Measurements from ENCODE around the gene RHAG.

RHAG gene

DNA sequence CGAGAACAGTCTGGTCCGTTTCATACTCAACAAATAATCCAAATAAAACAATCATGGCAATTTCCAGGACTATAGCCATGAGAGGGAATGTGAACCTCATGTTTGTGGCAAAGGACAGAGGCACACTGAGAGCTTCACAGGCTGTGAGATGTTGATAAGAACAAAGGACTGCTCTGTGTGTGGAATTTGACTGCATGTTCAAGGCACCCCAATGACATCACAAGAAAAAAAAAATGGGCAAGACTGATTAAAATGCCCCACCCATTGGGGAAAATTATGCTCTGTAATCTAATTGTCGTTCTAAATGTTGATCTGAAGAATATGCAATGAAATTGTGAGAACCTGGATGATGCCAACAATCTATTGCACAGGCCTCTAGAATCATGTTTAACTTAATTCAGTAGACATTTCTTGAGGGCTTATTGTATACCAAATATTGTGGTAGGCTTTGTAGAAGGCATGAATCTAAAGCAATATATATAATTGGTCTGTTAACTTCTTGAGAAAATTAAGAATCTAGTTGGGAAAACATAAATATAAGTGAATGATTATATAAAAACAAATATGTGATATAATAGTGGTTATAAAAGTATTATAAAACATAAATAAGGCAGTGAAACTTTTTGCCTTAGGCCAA is at the start of gene RHAG:
RHAG (minus strand) TSS at position 127 of the 637 bp plus-strand sequence; CDS start at position 100, 27 bp downstream.
- no peak for TF ChIP-seq CTCF (IDR thresholded peaks at IDR 0.05; ENCODE audit: insufficient read depth, low read length, poor library complexity, severe bottlenecking)
- no peak for DNase-seq (ENCODE audit: extremely low read depth, insufficient read length)
- Histone ChIP-seq H3K36me3 (ENCODE audit: control insufficient read depth, insufficient read depth, low read length) (no peaks in the 10 kb centered on the region), H3K27me3 (replicated peaks; ENCODE audit: control insufficient read depth, insufficient read depth, low read length) (no peaks in the 10 kb centered on the region), H3K4me3 (replicated peaks; ENCODE audit: low read depth, low read length) (no peak within 1 kb of the TSS)

GRCh38 chr6:49676671-49677281 is 40.1 kb upstream of the RHAG start:
- H3K27me3 ChIP-seq (replicated peaks; ENCODE audit: control insufficient read depth, insufficient read depth, low read length), result no peaks in the 10 kb centered on the region
- no peak for TF ChIP-seq CTCF (IDR thresholded peaks at IDR 0.05; ENCODE audit: insufficient read depth, low read length, poor library complexity, severe bottlenecking)

GRCh38 chr6:49675816-49676215 is 39.2 kb upstream of the RHAG start:
- Histone ChIP-seq H3K4me3 (replicated peaks; ENCODE audit: low read depth, low read length) (no peak overlapping the region), H3K36me3 (ENCODE audit: control insufficient read depth, insufficient read depth, low read length) (no peaks in the 10 kb centered on the region), H3K27me3 (replicated peaks; ENCODE audit: control insufficient read depth, insufficient read depth, low read length) (no peaks in the 10 kb centered on the region)
- TF ChIP-seq CTCF (IDR thresholded peaks at IDR 0.05; ENCODE audit: insufficient read depth, low read length, poor library complexity, severe bottlenecking), result no peak
- no peak for DNase-seq (ENCODE audit: extremely low read depth, insufficient read length)

More at GRCh38 chr6:49676671-49677281, 40.1 kb upstream of the RHAG start:
- H3K36me3 ChIP-seq (ENCODE audit: control insufficient read depth, insufficient read depth, low read length), result no peaks in the 10 kb centered on the region
- no peak overlapping the region for H3K4me3 ChIP-seq (replicated peaks; ENCODE audit: low read depth, low read length)
- no peak for DNase-seq (ENCODE audit: extremely low read depth, insufficient read length)

GRCh38 chr6:49668083-49668511 is 31.5 kb upstream of the RHAG start:
- Histone ChIP-seq H3K36me3 (ENCODE audit: control insufficient read depth, insufficient read depth, low read length) (no peaks in the 10 kb centered on the region), H3K27me3 (replicated peaks; ENCODE audit: control insufficient read depth, insufficient read depth, low read length) (no peaks in the 10 kb centered on the region), H3K4me3 (replicated peaks; ENCODE audit: low read depth, low read length) (no peak overlapping the region)
- TF ChIP-seq CTCF (IDR thresholded peaks at IDR 0.05; ENCODE audit: insufficient read depth, low read length, poor library complexity, severe bottlenecking), result no peak
- DNase-seq (ENCODE audit: extremely low read depth, insufficient read length), result no peak

DNA sequence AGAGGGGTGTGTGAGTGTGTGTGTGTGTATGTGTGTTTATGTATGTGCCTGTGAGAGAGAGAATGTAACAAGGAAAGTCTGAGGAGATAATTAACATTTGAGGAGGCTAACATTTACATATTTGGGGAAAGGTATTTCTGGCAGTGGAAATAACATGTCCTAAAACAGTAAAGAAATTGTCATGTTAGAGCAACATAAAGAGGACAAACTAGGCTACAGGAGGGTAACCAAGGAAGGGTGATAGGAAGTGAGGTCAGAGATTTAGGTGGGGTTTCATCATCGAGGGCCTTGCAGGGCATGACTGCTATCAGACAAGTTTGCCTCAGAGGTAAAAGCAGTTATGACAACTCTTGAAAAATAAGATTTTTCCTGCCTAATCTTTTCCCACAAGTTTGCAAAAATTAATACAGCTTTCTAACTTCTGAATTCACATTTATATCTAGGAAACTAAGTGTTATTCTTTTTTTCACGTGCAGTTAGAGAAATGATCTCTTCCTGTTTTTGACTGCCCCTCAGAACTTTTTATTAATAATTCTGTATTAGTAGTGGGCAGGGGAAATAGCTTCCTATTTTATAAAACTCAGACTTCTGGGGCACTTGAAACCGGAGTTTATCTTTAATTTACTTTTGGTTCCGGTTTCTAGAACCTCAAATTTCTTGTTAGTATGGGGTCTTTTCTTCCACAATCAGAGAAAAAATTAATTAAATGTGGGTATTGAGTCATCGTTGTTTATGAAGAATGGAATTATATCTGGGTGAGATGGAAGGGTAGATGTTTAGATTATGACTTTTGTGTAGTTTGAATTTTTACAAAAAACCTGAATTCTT is 30.5 kb upstream of the RHAG start:
- Histone ChIP-seq H3K27me3 (replicated peaks; ENCODE audit: control insufficient read depth, insufficient read depth, low read length) (no peaks in the 10 kb centered on the region), H3K36me3 (ENCODE audit: control insufficient read depth, insufficient read depth, low read length) (no peaks in the 10 kb centered on the region), H3K4me3 (replicated peaks; ENCODE audit: low read depth, low read length) (no peak overlapping the region)
- TF ChIP-seq CTCF (IDR thresholded peaks at IDR 0.05; ENCODE audit: insufficient read depth, low read length, poor library complexity, severe bottlenecking), result no peak
- DNase-seq (ENCODE audit: extremely low read depth, insufficient read length), result no peak
